ENCODE data around the gene EMX1. TPM values are rescaled to one million over a fixed set of nuclear protein-coding genes. Genes with fewer than 3 reads are reported as not detected.

Gene EMX1
- total RNA-seq, 1 experiment from 2014 or later: not detected

- DNase-seq: no peak
- CTCF ChIA-PET: interaction anchor here (1.2 to 1.6 kb wide), 2 partner anchors 22 to 59 kb away, joined by 4 to 6 read pairs; no protein-coding TSS in a partner anchor
- Mint-ChIP-seq H3K27me3 (ENCODE audit: unreplicated experiment) (no peaks in the 10 kb centered on the region), H3K36me3 (ENCODE audit: insufficient read depth, unreplicated experiment) (no peaks in the 10 kb centered on the region), H3K4me3 (ENCODE audit: low read depth, unreplicated experiment) (no peak overlapping the region), H3K4me1 (ENCODE audit: low read depth, unreplicated experiment) (no peaks in the 10 kb centered on the region), H3K9me3 (ENCODE audit: low read depth, unreplicated experiment) (no peaks in the 10 kb centered on the region), H3K27ac (ENCODE audit: unreplicated experiment) (no peak overlapping the region)
- intact Hi-C loops (cut with micrococcal nuclease; ENCODE audit: unreplicated experiment): no loop called here
- no TSS peak for BruUV-seq (replicated peaks)
- TF ChIP-seq, protein P1, sequence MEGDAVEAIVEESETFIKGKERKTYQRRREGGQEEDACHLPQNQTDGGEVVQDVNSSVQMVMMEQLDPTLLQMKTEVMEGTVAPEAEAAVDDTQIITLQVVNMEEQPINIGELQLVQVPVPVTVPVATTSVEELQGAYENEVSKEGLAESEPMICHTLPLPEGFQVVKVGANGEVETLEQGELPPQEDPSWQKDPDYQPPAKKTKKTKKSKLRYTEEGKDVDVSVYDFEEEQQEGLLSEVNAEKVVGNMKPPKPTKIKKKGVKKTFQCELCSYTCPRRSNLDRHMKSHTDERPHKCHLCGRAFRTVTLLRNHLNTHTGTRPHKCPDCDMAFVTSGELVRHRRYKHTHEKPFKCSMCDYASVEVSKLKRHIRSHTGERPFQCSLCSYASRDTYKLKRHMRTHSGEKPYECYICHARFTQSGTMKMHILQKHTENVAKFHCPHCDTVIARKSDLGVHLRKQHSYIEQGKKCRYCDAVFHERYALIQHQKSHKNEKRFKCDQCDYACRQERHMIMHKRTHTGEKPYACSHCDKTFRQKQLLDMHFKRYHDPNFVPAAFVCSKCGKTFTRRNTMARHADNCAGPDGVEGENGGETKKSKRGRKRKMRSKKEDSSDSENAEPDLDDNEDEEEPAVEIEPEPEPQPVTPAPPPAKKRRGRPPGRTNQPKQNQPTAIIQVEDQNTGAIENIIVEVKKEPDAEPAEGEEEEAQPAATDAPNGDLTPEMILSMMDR (IDR thresholded peaks at IDR 0.05; ENCODE audit: unreplicated experiment): no peak
Measured at GRCh38 chr2:72952110-72952823, 34.9 kb downstream of the EMX1 start.

GRCh38 chr2:72952961-72953360 lies 35.6 kb downstream of the EMX1 start:
- intact Hi-C loops (cut with micrococcal nuclease; ENCODE audit: unreplicated experiment): no loop called here
- H3K4me3 Mint-ChIP-seq (ENCODE audit: low read depth, unreplicated experiment): no peak overlapping the region
- CTCF ChIA-PET: no interaction called here
- no peak for DNase-seq
- H3K27me3 Mint-ChIP-seq (ENCODE audit: unreplicated experiment): no peaks in the 10 kb centered on the region
- H3K36me3 Mint-ChIP-seq (ENCODE audit: insufficient read depth, unreplicated experiment): no peaks in the 10 kb centered on the region
- TF ChIP-seq, protein P1 (IDR thresholded peaks at IDR 0.05; ENCODE audit: unreplicated experiment): no peak
- H3K9me3 Mint-ChIP-seq (ENCODE audit: low read depth, unreplicated experiment): no peaks in the 10 kb centered on the region
- H3K27ac Mint-ChIP-seq (ENCODE audit: unreplicated experiment): no peak overlapping the region
- BruUV-seq (replicated peaks): no TSS peak
- no peaks in the 10 kb centered on the region for H3K4me1 Mint-ChIP-seq (ENCODE audit: low read depth, unreplicated experiment)

GRCh38 chr2:72953528-72953927 lies 36.2 kb downstream of the EMX1 start:
- no peaks in the 10 kb centered on the region for H3K9me3 Mint-ChIP-seq (ENCODE audit: low read depth, unreplicated experiment)
- TF ChIP-seq, protein P1 (IDR thresholded peaks at IDR 0.05; ENCODE audit: unreplicated experiment): no peak
- intact Hi-C loops (cut with micrococcal nuclease; ENCODE audit: unreplicated experiment): no loop called here

GRCh38 chr2:72953976-72954375 lies 36.7 kb downstream of the EMX1 start:
- H3K36me3 Mint-ChIP-seq (ENCODE audit: insufficient read depth, unreplicated experiment): no peaks in the 10 kb centered on the region
- H3K4me3 Mint-ChIP-seq (ENCODE audit: low read depth, unreplicated experiment): no peak overlapping the region
- H3K4me1 Mint-ChIP-seq (ENCODE audit: low read depth, unreplicated experiment): no peaks in the 10 kb centered on the region
- TF ChIP-seq, protein P1 (IDR thresholded peaks at IDR 0.05; ENCODE audit: unreplicated experiment): no peak
- no peaks in the 10 kb centered on the region for H3K9me3 Mint-ChIP-seq (ENCODE audit: low read depth, unreplicated experiment)
- intact Hi-C loops (cut with micrococcal nuclease; ENCODE audit: unreplicated experiment): no loop called here
- CTCF ChIA-PET: no interaction called here
- no peaks in the 10 kb centered on the region for H3K27me3 Mint-ChIP-seq (ENCODE audit: unreplicated experiment)
- no TSS peak for BruUV-seq (replicated peaks)
- no peak overlapping the region for H3K27ac Mint-ChIP-seq (ENCODE audit: unreplicated experiment)
- no peak for DNase-seq

More at GRCh38 chr2:72953528-72953927, 36.2 kb downstream of the EMX1 start:
- no peaks in the 10 kb centered on the region for H3K36me3 Mint-ChIP-seq (ENCODE audit: insufficient read depth, unreplicated experiment)
- no TSS peak for BruUV-seq (replicated peaks)
- H3K27me3 Mint-ChIP-seq (ENCODE audit: unreplicated experiment): no peaks in the 10 kb centered on the region
- CTCF ChIA-PET: no interaction called here
- no peaks in the 10 kb centered on the region for H3K4me1 Mint-ChIP-seq (ENCODE audit: low read depth, unreplicated experiment)
- no peak overlapping the region for H3K27ac Mint-ChIP-seq (ENCODE audit: unreplicated experiment)
- no peak overlapping the region for H3K4me3 Mint-ChIP-seq (ENCODE audit: low read depth, unreplicated experiment)
- no peak for DNase-seq

All from Calu3 (cell line).